Naive thymus-derived CD8-positive, alpha-beta T cell (primary cell): ENCODE results near the gene SH3D19. TPM values are rescaled to one million over a fixed set of nuclear protein-coding genes. Genes with fewer than 3 reads are reported as not detected.

Experiments
- ATAC-seq, 2 donors: fragments of 150-1000 bp; cut with Tn5 transposase in 1 of 2; sonication (Bioruptor Pico), chemical (Tn5 transposase) in 1 of 2; 1 replicate in 1 of 2; 2 replicates in 1 of 2; pipeline ENCODE4 v1.10.0; 2021; ENCODE audit warnings: mild to moderate bottlenecking in 2 of 2, moderate library complexity in 2 of 2
- POLR2A ChIA-PET: fragments of 350-600 bp; sonication (Branson Sonifier 250); formaldehyde crosslinking; loops from one replicate; lab custom pipeline; 2021; ENCODE audit warnings: antibody characterized with exemption; lab: Charles Lee
- DNase-seq, 10 donors: peaks; one replicate each; pipeline versions ENCODE4 v3.0.0 to v3.0.0-alpha.2; 2020 to 2022
- H3K27ac Mint-ChIP-seq, 10 donors: one replicate each; pipeline ENCODE4 v1.8.0; 2020 to 2022; ENCODE audit warnings: mild to moderate bottlenecking in 10 of 10, mixed read lengths in 10 of 10, moderate library complexity in 4 of 10, inconsistent platforms in 1 of 10
- H3K27me3 Mint-ChIP-seq, 5 donors: one replicate each; pipeline ENCODE4 v1.8.0; 2021 to 2022; ENCODE audit warnings: mixed read lengths in 5 of 5
- H3K36me3 Mint-ChIP-seq, 3 donors: one replicate each; pipeline ENCODE4 v1.8.0; 2020 to 2022; ENCODE audit warnings: mixed read lengths in 3 of 3, mild to moderate bottlenecking in 2 of 3, inconsistent platforms in 1 of 3
- H3K4me1 Mint-ChIP-seq, 4 donors: one replicate each; pipeline ENCODE4 v1.8.0; 2021 to 2022; ENCODE audit warnings: mixed read lengths in 4 of 4
- H3K4me3 Mint-ChIP-seq, 10 donors: one replicate each; pipeline ENCODE4 v1.8.0; 2020 to 2022; ENCODE audit warnings: mild to moderate bottlenecking in 10 of 10, mixed read lengths in 10 of 10, moderate library complexity in 6 of 10, inconsistent platforms in 1 of 10
- H3K9me3 Mint-ChIP-seq, 9 donors: one replicate each; pipeline ENCODE4 v1.8.0; 2020 to 2022; ENCODE audit warnings: mixed read lengths in 9 of 9, mild to moderate bottlenecking in 3 of 9, inconsistent platforms in 1 of 9, moderate library complexity in 1 of 9
- polyA plus RNA-seq, 3 donors: library from polyadenylated mRNA; unstranded; fragments of 300-500 nt; fragmentation: Illumina TruSeq; gene quantifications; one replicate each; pipeline ENCODE4 v1.2.3, GENCODE V29; 2021
- total RNA-seq, 8 experiments: library from RNA in 2 of 8; stranded (reverse) in 2 of 8; gene quantifications; one replicate each; pipeline ENCODE4 v1.2.3 and lab custom pipeline; 2021 to 2026

SH3D19 gene
- under 1 TPM in 1 of 2 experiments, not detected in 1; 0.42 TPM for total RNA-seq
- under 1 TPM; 0.56 to 0.62 (median 0.60) TPM for polyA plus RNA-seq
- total RNA-seq (lab: John Stamatoyannopoulos, UW) = 0.32 to 9.8 (median 1.2) reads per million in 6 experiments

GRCh38 chr4:151325111-151325948 is at the start of gene SH3D19:
SH3D19 (minus strand) TSS chr4:151325605; CDS start chr4:151325352, 253 bp downstream.
- DNase-seq (no peak), ATAC-seq (no peak)
- peaks cover 44 to 59% (median 54%) of the 10 kb centered on the region in 5 donors for H3K27me3 Mint-ChIP-seq
- H3K4me3 Mint-ChIP-seq = peak within 1 kb of the TSS; percentile 62 to 95 (median 74)
- POLR2A ChIA-PET = no interaction called here
- no peak within 1 kb of the TSS for H3K27ac Mint-ChIP-seq
- H3K9me3 Mint-ChIP-seq = peaks cover 0 to 6% (median 4%) of the 10 kb centered on the region in 9 donors
- peaks cover 2 to 15% (median 14%) of the 10 kb centered on the region in 4 donors for H3K4me1 Mint-ChIP-seq
- peaks cover 0 to 5% (median 2%) of the 10 kb centered on the region in 3 donors for H3K36me3 Mint-ChIP-seq

- ATAC-seq = peak; percentile 98 to 99
- POLR2A ChIA-PET = no interaction called here
- peaks cover 0 to 4% (median 1%) of the 10 kb centered on the region in 4 donors for H3K4me1 Mint-ChIP-seq
- H3K9me3 Mint-ChIP-seq = no peaks in the 10 kb centered on the region
- H3K4me3 Mint-ChIP-seq = no peak overlapping the region
- no peaks in the 10 kb centered on the region for H3K36me3 Mint-ChIP-seq
- peak; percentile 61 to 86 (median 72) for DNase-seq
- peaks cover 4 to 16% (median 8%) of the 10 kb centered on the region in 5 donors for H3K27me3 Mint-ChIP-seq
- no peak overlapping the region for H3K27ac Mint-ChIP-seq
Measured at GRCh38 chr4:151362404-151363164, 37.2 kb upstream of the SH3D19 start.

GRCh38 chr4:151361966-151362365 is 36.6 kb upstream of the SH3D19 start:
- Mint-ChIP-seq H3K27me3 (peaks cover 4 to 16% (median 8%) of the 10 kb centered on the region in 5 donors), H3K4me3 (no peak overlapping the region), H3K27ac (no peak overlapping the region), H3K9me3 (no peaks in the 10 kb centered on the region), H3K4me1 (peaks cover 0 to 4% (median 1%) of the 10 kb centered on the region in 4 donors), H3K36me3 (no peaks in the 10 kb centered on the region)
- ATAC-seq (no peak), DNase-seq (no peak)
- POLR2A ChIA-PET = no interaction called here

- Mint-ChIP-seq H3K9me3 (no peaks in the 10 kb centered on the region), H3K27ac (peak overlapping the region in 1 of 10 donors; percentile 30), H3K36me3 (no peaks in the 10 kb centered on the region), H3K4me3 (no peak overlapping the region), H3K4me1 (peaks cover 0 to 4% (median 1%) of the 10 kb centered on the region in 4 donors), H3K27me3 (peaks cover 4 to 16% (median 10%) of the 10 kb centered on the region in 5 donors)
- DNase-seq (no peak), ATAC-seq (no peak)
- POLR2A ChIA-PET = no interaction called here
Measured at GRCh38 chr4:151361126-151361525, 35.7 kb upstream of the SH3D19 start.

- H3K27me3 Mint-ChIP-seq = peaks cover 4 to 27% (median 10%) of the 10 kb centered on the region in 5 donors
- ATAC-seq = no peak
- peaks cover 0 to 4% (median 1%) of the 10 kb centered on the region in 4 donors for H3K4me1 Mint-ChIP-seq
- H3K4me3 Mint-ChIP-seq = no peak overlapping the region
- no peaks in the 10 kb centered on the region for H3K9me3 Mint-ChIP-seq
- H3K36me3 Mint-ChIP-seq = no peaks in the 10 kb centered on the region
- DNase-seq = no peak
- H3K27ac Mint-ChIP-seq = peak overlapping the region in 1 of 10 donors; percentile 2
- POLR2A ChIA-PET = no interaction called here
Measured at GRCh38 chr4:151359576-151359975, 34.2 kb upstream of the SH3D19 start.

GRCh38 chr4:151358266-151358665 is 32.9 kb upstream of the SH3D19 start:
- H3K27ac Mint-ChIP-seq = no peak overlapping the region
- no peak overlapping the region for H3K4me3 Mint-ChIP-seq
- ATAC-seq = no peak
- H3K36me3 Mint-ChIP-seq = no peaks in the 10 kb centered on the region
- peaks cover 4 to 37% (median 12%) of the 10 kb centered on the region in 5 donors for H3K27me3 Mint-ChIP-seq
- H3K4me1 Mint-ChIP-seq = peaks cover 0 to 4% (median 1%) of the 10 kb centered on the region in 4 donors
- DNase-seq = no peak
- H3K9me3 Mint-ChIP-seq = no peaks in the 10 kb centered on the region
- POLR2A ChIA-PET = no interaction called here

GRCh38 chr4:151356510-151356909 is 31.1 kb upstream of the SH3D19 start:
- peaks cover 2 to 39% (median 14%) of the 10 kb centered on the region in 5 donors for H3K27me3 Mint-ChIP-seq
- no peaks in the 10 kb centered on the region for H3K9me3 Mint-ChIP-seq
- no peak for ATAC-seq

GRCh38 chr4:151355155-151355554 is 29.8 kb upstream of the SH3D19 start:
- peaks cover 0 to 5% (median 0%) of the 10 kb centered on the region in 3 donors for H3K36me3 Mint-ChIP-seq
- no peaks in the 10 kb centered on the region for H3K4me1 Mint-ChIP-seq
- POLR2A ChIA-PET = no interaction called here
- DNase-seq (no peak), ATAC-seq (no peak)
- H3K4me3 Mint-ChIP-seq = no peak overlapping the region
- H3K27ac Mint-ChIP-seq = no peak overlapping the region
- peaks cover 5 to 34% (median 15%) of the 10 kb centered on the region in 5 donors for H3K27me3 Mint-ChIP-seq
- H3K9me3 Mint-ChIP-seq = no peaks in the 10 kb centered on the region

More at GRCh38 chr4:151356510-151356909, 31.1 kb upstream of the SH3D19 start:
- no peak overlapping the region for H3K27ac Mint-ChIP-seq
- no peaks in the 10 kb centered on the region for H3K4me1 Mint-ChIP-seq
- H3K4me3 Mint-ChIP-seq = no peak overlapping the region
- no peaks in the 10 kb centered on the region for H3K36me3 Mint-ChIP-seq
- POLR2A ChIA-PET = no interaction called here
- no peak for DNase-seq

GRCh38 chr4:151347490-151348235 is 22.3 kb upstream of the SH3D19 start:
- DNase-seq (no peak), ATAC-seq (no peak)
- H3K9me3 Mint-ChIP-seq = peaks cover 0 to 7% (median 3%) of the 10 kb centered on the region in 9 donors
- POLR2A ChIA-PET = no interaction called here
- H3K36me3 Mint-ChIP-seq = peaks cover 0 to 5% (median 0%) of the 10 kb centered on the region in 3 donors
- peaks cover 5 to 16% (median 7%) of the 10 kb centered on the region in 5 donors for H3K27me3 Mint-ChIP-seq
- no peak overlapping the region for H3K27ac Mint-ChIP-seq
- no peaks in the 10 kb centered on the region for H3K4me1 Mint-ChIP-seq
- H3K4me3 Mint-ChIP-seq = no peak overlapping the region

GRCh38 chr4:151344948-151345347 is 19.5 kb upstream of the SH3D19 start:
- peaks cover 5 to 13% (median 7%) of the 10 kb centered on the region in 5 donors for H3K27me3 Mint-ChIP-seq
- POLR2A ChIA-PET = no interaction called here
- no peaks in the 10 kb centered on the region for H3K36me3 Mint-ChIP-seq
- H3K9me3 Mint-ChIP-seq = peaks cover 0 to 7% (median 3%) of the 10 kb centered on the region in 9 donors
- no peak for DNase-seq
- no peak overlapping the region for H3K4me3 Mint-ChIP-seq
- no peak overlapping the region for H3K27ac Mint-ChIP-seq
- H3K4me1 Mint-ChIP-seq = no peaks in the 10 kb centered on the region
- ATAC-seq = no peak

GRCh38 chr4:151340751-151341385 is 15.5 kb upstream of the SH3D19 start:
- POLR2A ChIA-PET = no interaction called here
- Mint-ChIP-seq H3K27me3 (peaks cover 10 to 21% (median 16%) of the 10 kb centered on the region in 5 donors), H3K4me3 (no peak overlapping the region), H3K9me3 (peaks cover 0 to 7% (median 0%) of the 10 kb centered on the region in 9 donors), H3K4me1 (no peaks in the 10 kb centered on the region), H3K27ac (no peak overlapping the region), H3K36me3 (no peaks in the 10 kb centered on the region)
- DNase-seq = no peak
- no peak for ATAC-seq

GRCh38 chr4:151339467-151339866 is 14.1 kb upstream of the SH3D19 start:
- Mint-ChIP-seq H3K27ac (peak overlapping the region in 1 of 10 donors; percentile 25), H3K4me3 (no peak overlapping the region), H3K36me3 (no peaks in the 10 kb centered on the region), H3K27me3 (peaks cover 13 to 23% (median 22%) of the 10 kb centered on the region in 5 donors), H3K4me1 (no peaks in the 10 kb centered on the region), H3K9me3 (peaks cover 0 to 5% (median 0%) of the 10 kb centered on the region in 9 donors)
- ATAC-seq = no peak
- POLR2A ChIA-PET = no interaction called here
- DNase-seq = no peak
